WTC11 (cell line): ENCODE data around the gene ETV7. TPM values are rescaled to one million over a fixed set of nuclear protein-coding genes. Genes with fewer than 3 reads are reported as not detected.

Experiments used
- ATAC-seq: fragments of 200-7000 bp; cut with Tn5 transposase; 2 replicates; pipeline ENCODE4 v1.10.0; 2021; ENCODE audit warnings: mild to moderate bottlenecking, moderate library complexity
- CTCF ChIA-PET: fragments of 300-600 bp; sonication (Branson Sonifier 250); formaldehyde crosslinking; loops from one replicate; lab custom pipeline; 2021; ENCODE audit warnings: antibody characterized with exemption; lab: Charles Lee
- POLR2A ChIA-PET: fragments of 350-600 bp; sonication (Branson Sonifier 250); formaldehyde crosslinking; loops from one replicate; lab custom pipeline; 2021; ENCODE audit warnings: antibody characterized with exemption; lab: Charles Lee
- DNase-seq: peaks from one replicate; pipeline ENCODE4 v3.0.0; 2021; ENCODE audit warnings: low spot score
- H3K27ac Mint-ChIP-seq: 2 replicates; pipeline ENCODE4 v1.8.0; 2021; ENCODE audit warnings: mixed read lengths
- H3K27me3 Mint-ChIP-seq: 2 replicates; pipeline ENCODE4 v1.8.0; 2021; ENCODE audit warnings: low read depth, mild to moderate bottlenecking, moderate library complexity, mixed read lengths
- H3K36me3 Mint-ChIP-seq: 2 replicates; pipeline ENCODE4 v1.8.0; 2021; ENCODE audit warnings: mixed read lengths
- H3K4me1 Mint-ChIP-seq: 2 replicates; pipeline ENCODE4 v1.8.0; 2022; ENCODE audit warnings: mixed read lengths
- H3K4me3 Mint-ChIP-seq: 2 replicates; pipeline ENCODE4 v1.8.0; 2021; ENCODE audit warnings: mild to moderate bottlenecking, moderate library complexity, mixed read lengths
- H3K9me3 Mint-ChIP-seq: 2 replicates; pipeline ENCODE4 v1.8.0; 2021; ENCODE audit warnings: mixed read lengths
- ATF1 ChIP-seq: sonication (generic); formaldehyde crosslinking; IDR thresholded peaks from 2 replicates; pipeline ENCODE4 v1.8.1; 2023; ENCODE audit warnings: mild to moderate bottlenecking, moderate library complexity, missing genetic modification reagents
- CREM ChIP-seq: sonication (generic); formaldehyde crosslinking; IDR thresholded peaks from 2 replicates; pipeline ENCODE4 v1.8.1; 2022; ENCODE audit warnings: mild to moderate bottlenecking, missing genetic modification reagents, moderate library complexity
- ESRRA ChIP-seq: sonication (generic); formaldehyde crosslinking; IDR thresholded peaks from 2 replicates; pipeline ENCODE4 v1.8.1; 2022; ENCODE audit warnings: mild to moderate bottlenecking, missing genetic modification reagents, borderline replicate concordance
- GTF2I ChIP-seq: fragments of 250-450 bp; sonication (Bioruptor Pico); conservative IDR thresholded peaks from 2 replicates; pipeline ENCODE4 v1.4.0; 2021; ENCODE audit warnings: mild to moderate bottlenecking
- JUN ChIP-seq: sonication (generic); formaldehyde crosslinking; IDR thresholded peaks from 2 replicates; pipeline ENCODE4 v1.8.0; 2023; ENCODE audit warnings: mild to moderate bottlenecking, missing genetic modification reagents
- KAT7 ChIP-seq: sonication (generic); formaldehyde crosslinking; IDR thresholded peaks from 2 replicates; pipeline ENCODE4 v1.8.1; 2023; ENCODE audit warnings: missing genetic modification reagents, mild to moderate bottlenecking, borderline replicate concordance
- NFATC4 ChIP-seq: fragments of 250-450 bp; sonication (Bioruptor Pico); IDR thresholded peaks from 2 replicates; pipeline ENCODE4 v1.9.0; 2021; ENCODE audit warnings: mild to moderate bottlenecking
- NR1H2 ChIP-seq: sonication (generic); formaldehyde crosslinking; IDR thresholded peaks from 2 replicates; pipeline ENCODE4 v1.9.0; 2021; ENCODE audit warnings: mild to moderate bottlenecking, moderate library complexity, missing genetic modification reagents
- SMAD4 ChIP-seq: sonication (generic); formaldehyde crosslinking; IDR thresholded peaks from 2 replicates; pipeline ENCODE4 v1.8.0; 2022; ENCODE audit warnings: mild to moderate bottlenecking, missing genetic modification reagents
- ZNF232 ChIP-seq: sonication (generic); formaldehyde crosslinking; IDR thresholded peaks from 2 replicates; pipeline ENCODE4 v1.8.0; 2022; ENCODE audit warnings: mild to moderate bottlenecking, missing genetic modification reagents
- ZNF423 ChIP-seq: fragments of 250-450 bp; sonication (Bioruptor Pico); IDR thresholded peaks from 2 replicates; pipeline ENCODE4 v2.1.2; 2022; ENCODE audit warnings: mild to moderate bottlenecking, moderate library complexity
- ZNF671 ChIP-seq: fragments of 250-450 bp; sonication (Bioruptor Pico); IDR thresholded peaks from 2 replicates; pipeline ENCODE4 v1.8.0; 2021; ENCODE audit warnings: mild to moderate bottlenecking
- total RNA-seq: library from RNA; stranded (reverse); gene quantifications from 3 replicates; pipeline ENCODE4 v1.2.3, GENCODE V29; 2021
- TF ChIP-seq, protein P1 (sequence below): sonication (generic); formaldehyde crosslinking; IDR thresholded peaks from 2 replicates; pipeline ENCODE4 v1.8.1; 2023; ENCODE audit warnings: mild to moderate bottlenecking, missing genetic modification reagents, moderate library complexity
- TF ChIP-seq, protein P2 (sequence below): sonication (generic); formaldehyde crosslinking; IDR thresholded peaks from 2 replicates; pipeline ENCODE4 v1.8.0; 2022; ENCODE audit warnings: missing genetic modification reagents
- TF ChIP-seq, protein P3 (sequence below): sonication (generic); formaldehyde crosslinking; IDR thresholded peaks from 2 replicates; pipeline ENCODE4 v1.8.0; 2022; ENCODE audit warnings: mild to moderate bottlenecking, missing genetic modification reagents
- TF ChIP-seq, protein P4 (sequence below): fragments of 250-450 bp; sonication (Bioruptor Pico); IDR thresholded peaks from 2 replicates; pipeline ENCODE4 v2.1.2; 2022; ENCODE audit warnings: mild to moderate bottlenecking, moderate library complexity
- TF ChIP-seq, protein P5 (sequence below): sonication (generic); formaldehyde crosslinking; IDR thresholded peaks from 2 replicates; pipeline ENCODE4 v1.8.1; 2022; ENCODE audit warnings: mild to moderate bottlenecking, moderate library complexity, missing genetic modification reagents
- TF ChIP-seq, protein P6 (sequence below): sonication (generic); formaldehyde crosslinking; IDR thresholded peaks from 2 replicates; pipeline ENCODE4 v1.8.1; 2022; ENCODE audit warnings: mild to moderate bottlenecking, missing genetic modification reagents, moderate library complexity, borderline replicate concordance
- TF ChIP-seq, protein P7 (sequence below): sonication (generic); formaldehyde crosslinking; IDR thresholded peaks from 2 replicates; pipeline ENCODE4 v1.8.1; 2023; ENCODE audit warnings: mild to moderate bottlenecking, missing genetic modification reagents
- TF ChIP-seq, protein P8 (sequence below): fragments of 250-450 bp; sonication (Bioruptor Pico); conservative IDR thresholded peaks from 2 replicates; pipeline ENCODE4 v1.9.0; 2021; ENCODE audit warnings: mild to moderate bottlenecking

The ETV7 gene
- total RNA-seq, 1 experiment from 2014 or later = 0.68 TPM

DNA sequence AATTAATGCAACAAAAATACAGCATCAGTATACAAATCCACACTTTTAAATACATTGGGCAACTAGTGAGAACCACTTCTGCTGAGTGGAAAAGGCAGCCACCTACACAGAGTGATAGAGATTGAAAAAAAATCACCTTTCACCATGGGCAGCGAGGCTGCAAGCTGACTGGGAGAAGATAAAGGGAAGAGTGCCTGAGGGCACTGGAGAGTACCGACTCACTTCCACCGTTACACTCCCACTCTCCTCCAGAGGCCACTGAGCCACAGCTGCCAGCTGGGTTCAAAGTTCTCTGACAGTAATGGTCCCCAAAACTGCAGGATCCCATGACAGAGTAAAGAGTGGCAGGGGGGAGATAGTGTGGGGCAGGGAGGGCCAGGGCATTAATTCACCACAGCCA, 31.1 kb upstream of the ETV7 start (continued):
- TF ChIP-seq, protein P1, sequence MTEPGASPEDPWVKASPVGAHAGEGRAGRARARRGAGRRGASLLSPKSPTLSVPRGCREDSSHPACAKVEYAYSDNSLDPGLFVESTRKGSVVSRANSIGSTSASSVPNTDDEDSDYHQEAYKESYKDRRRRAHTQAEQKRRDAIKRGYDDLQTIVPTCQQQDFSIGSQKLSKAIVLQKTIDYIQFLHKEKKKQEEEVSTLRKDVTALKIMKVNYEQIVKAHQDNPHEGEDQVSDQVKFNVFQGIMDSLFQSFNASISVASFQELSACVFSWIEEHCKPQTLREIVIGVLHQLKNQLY (CRISPR knock-in tag) = no peak
- TF ChIP-seq SMAD4 = no peak

DNA sequence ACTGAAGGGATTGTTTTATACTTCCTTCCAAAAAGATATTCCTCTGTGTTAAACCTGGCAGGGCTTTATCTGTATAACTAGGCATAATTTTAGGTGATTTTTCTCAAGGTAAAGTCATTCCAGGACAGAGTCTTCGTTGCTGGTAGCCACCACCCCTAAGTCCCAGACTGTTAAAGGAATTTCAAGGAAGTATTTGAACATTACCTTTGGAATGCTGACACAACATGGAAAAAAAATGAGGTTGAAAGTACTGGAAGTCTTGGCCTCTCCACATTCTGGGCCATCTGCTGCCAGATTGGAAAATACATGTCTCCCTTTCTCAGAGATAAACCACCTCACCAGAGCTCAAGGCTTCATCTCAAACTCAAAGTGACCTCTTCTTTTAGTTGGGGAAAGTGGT, 27.0 kb upstream of the ETV7 start:
- TF ChIP-seq, protein P2, sequence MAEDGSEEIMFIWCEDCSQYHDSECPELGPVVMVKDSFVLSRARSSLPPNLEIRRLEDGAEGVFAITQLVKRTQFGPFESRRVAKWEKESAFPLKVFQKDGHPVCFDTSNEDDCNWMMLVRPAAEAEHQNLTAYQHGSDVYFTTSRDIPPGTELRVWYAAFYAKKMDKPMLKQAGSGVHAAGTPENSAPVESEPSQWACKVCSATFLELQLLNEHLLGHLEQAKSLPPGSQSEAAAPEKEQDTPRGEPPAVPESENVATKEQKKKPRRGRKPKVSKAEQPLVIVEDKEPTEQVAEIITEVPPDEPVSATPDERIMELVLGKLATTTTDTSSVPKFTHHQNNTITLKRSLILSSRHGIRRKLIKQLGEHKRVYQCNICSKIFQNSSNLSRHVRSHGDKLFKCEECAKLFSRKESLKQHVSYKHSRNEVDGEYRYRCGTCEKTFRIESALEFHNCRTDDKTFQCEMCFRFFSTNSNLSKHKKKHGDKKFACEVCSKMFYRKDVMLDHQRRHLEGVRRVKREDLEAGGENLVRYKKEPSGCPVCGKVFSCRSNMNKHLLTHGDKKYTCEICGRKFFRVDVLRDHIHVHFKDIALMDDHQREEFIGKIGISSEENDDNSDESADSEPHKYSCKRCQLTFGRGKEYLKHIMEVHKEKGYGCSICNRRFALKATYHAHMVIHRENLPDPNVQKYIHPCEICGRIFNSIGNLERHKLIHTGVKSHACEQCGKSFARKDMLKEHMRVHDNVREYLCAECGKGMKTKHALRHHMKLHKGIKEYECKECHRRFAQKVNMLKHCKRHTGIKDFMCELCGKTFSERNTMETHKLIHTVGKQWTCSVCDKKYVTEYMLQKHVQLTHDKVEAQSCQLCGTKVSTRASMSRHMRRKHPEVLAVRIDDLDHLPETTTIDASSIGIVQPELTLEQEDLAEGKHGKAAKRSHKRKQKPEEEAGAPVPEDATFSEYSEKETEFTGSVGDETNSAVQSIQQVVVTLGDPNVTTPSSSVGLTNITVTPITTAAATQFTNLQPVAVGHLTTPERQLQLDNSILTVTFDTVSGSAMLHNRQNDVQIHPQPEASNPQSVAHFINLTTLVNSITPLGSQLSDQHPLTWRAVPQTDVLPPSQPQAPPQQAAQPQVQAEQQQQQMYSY (CRISPR knock-in tag) = no peak
- no peak for TF ChIP-seq KAT7
- TF ChIP-seq, protein P3, sequence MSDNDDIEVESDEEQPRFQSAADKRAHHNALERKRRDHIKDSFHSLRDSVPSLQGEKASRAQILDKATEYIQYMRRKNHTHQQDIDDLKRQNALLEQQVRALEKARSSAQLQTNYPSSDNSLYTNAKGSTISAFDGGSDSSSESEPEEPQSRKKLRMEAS = no peak
- TF ChIP-seq, all 79 proteins: peak for 0
- peaks cover 3% of the 10 kb centered on the region for H3K27me3 Mint-ChIP-seq
- H3K9me3 Mint-ChIP-seq = peaks cover 11% of the 10 kb centered on the region
- no peak overlapping the region for H3K4me3 Mint-ChIP-seq
- no peak overlapping the region for H3K27ac Mint-ChIP-seq
- ATAC-seq (no peak), DNase-seq (no peak)
- H3K4me1 Mint-ChIP-seq = no peaks in the 10 kb centered on the region
- peaks cover 3% of the 10 kb centered on the region; the same call in 1 of the 2 replicates for H3K36me3 Mint-ChIP-seq
- ChIA-PET POLR2A (no interaction called here), CTCF (no interaction called here)

DNA sequence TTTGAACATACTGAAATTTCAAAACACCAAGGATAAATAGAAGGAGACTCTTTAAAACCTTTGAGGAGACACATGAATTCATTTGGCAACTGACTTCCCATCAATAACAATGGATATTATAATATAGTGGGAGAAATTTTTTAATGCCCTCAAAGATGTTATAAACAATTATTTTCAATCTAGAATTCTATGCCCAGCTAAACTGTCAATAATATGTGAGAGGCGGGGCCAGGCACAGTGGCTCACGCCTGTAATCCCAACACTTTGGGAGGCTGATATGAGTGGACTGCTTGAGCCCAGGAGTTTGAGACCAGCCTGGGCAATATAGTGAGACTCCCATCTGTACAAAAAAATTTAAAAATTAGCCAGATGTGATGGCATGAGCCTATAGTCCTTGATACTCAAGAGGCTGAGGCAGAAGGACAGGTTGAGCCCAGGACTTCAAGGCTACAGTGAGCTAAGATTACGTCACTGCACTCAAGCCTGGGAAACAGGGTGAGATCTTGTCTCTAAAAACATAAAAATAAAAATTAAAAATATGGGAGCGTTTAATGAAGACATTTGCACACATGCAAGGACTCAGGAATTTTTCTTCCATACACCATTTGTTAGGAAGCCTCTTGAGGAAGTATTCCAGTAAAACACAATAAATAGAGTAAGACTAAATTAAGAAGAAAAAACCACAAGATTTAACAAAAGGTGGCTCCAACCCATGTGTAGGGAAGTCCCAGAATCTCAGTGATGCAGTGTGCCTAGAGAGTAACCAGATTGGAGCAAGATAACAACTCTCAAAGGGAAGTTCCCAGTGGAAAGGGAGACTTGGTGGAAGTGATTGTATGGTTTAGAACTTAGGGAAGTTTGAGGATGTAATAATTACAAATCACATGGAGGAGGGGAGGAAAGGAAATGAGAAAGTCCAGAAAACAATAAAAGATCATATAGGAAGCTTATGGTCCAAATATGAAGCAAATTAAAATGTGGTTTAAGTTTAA, 26.3 kb upstream of the ETV7 start:
- Mint-ChIP-seq H3K27me3 (peaks cover 4% of the 10 kb centered on the region), H3K36me3 (peaks cover 3% of the 10 kb centered on the region; the same call in 1 of the 2 replicates), H3K4me3 (no peak overlapping the region), H3K4me1 (no peaks in the 10 kb centered on the region), H3K9me3 (peaks cover 11% of the 10 kb centered on the region), H3K27ac (no peak overlapping the region)
- ChIA-PET POLR2A (no interaction called here), CTCF (no interaction called here)
- DNase-seq (no peak), ATAC-seq (no peak)
- TF ChIP-seq ESRRA (CRISPR knock-in tag) (no peak), SMAD4 (no peak), NFATC4 (no peak), ZNF232 (CRISPR knock-in tag) (no peak), ZNF671 (CRISPR knock-in tag) (no peak), JUN (CRISPR knock-in tag) (no peak), ATF1 (CRISPR knock-in tag) (no peak), CREM (CRISPR knock-in tag) (no peak), ZNF423 (no peak), NR1H2 (CRISPR knock-in tag) (no peak), KAT7 (no peak), GTF2I (CRISPR knock-in tag) (no peak)
- TF ChIP-seq, protein P4, sequence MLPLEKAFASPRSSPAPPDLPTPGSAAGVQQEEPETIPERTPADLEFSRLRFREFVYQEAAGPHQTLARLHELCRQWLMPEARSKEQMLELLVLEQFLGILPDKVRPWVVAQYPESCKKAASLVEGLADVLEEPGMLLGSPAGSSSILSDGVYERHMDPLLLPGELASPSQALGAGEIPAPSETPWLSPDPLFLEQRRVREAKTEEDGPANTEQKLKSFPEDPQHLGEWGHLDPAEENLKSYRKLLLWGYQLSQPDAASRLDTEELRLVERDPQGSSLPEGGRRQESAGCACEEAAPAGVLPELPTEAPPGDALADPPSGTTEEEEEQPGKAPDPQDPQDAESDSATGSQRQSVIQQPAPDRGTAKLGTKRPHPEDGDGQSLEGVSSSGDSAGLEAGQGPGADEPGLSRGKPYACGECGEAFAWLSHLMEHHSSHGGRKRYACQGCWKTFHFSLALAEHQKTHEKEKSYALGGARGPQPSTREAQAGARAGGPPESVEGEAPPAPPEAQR (CRISPR knock-in tag) = no peak
- TF ChIP-seq, protein P5, sequence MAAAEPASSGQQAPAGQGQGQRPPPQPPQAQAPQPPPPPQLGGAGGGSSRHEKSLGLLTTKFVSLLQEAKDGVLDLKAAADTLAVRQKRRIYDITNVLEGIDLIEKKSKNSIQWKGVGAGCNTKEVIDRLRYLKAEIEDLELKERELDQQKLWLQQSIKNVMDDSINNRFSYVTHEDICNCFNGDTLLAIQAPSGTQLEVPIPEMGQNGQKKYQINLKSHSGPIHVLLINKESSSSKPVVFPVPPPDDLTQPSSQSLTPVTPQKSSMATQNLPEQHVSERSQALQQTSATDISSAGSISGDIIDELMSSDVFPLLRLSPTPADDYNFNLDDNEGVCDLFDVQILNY (CRISPR knock-in tag) = no peak
- TF ChIP-seq, protein P6, sequence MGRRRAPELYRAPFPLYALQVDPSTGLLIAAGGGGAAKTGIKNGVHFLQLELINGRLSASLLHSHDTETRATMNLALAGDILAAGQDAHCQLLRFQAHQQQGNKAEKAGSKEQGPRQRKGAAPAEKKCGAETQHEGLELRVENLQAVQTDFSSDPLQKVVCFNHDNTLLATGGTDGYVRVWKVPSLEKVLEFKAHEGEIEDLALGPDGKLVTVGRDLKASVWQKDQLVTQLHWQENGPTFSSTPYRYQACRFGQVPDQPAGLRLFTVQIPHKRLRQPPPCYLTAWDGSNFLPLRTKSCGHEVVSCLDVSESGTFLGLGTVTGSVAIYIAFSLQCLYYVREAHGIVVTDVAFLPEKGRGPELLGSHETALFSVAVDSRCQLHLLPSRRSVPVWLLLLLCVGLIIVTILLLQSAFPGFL (CRISPR knock-in tag) = no peak
- TF ChIP-seq, protein P7, sequence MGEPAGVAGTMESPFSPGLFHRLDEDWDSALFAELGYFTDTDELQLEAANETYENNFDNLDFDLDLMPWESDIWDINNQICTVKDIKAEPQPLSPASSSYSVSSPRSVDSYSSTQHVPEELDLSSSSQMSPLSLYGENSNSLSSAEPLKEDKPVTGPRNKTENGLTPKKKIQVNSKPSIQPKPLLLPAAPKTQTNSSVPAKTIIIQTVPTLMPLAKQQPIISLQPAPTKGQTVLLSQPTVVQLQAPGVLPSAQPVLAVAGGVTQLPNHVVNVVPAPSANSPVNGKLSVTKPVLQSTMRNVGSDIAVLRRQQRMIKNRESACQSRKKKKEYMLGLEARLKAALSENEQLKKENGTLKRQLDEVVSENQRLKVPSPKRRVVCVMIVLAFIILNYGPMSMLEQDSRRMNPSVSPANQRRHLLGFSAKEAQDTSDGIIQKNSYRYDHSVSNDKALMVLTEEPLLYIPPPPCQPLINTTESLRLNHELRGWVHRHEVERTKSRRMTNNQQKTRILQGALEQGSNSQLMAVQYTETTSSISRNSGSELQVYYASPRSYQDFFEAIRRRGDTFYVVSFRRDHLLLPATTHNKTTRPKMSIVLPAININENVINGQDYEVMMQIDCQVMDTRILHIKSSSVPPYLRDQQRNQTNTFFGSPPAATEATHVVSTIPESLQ (CRISPR knock-in tag) = no peak
- TF ChIP-seq, protein P8, sequence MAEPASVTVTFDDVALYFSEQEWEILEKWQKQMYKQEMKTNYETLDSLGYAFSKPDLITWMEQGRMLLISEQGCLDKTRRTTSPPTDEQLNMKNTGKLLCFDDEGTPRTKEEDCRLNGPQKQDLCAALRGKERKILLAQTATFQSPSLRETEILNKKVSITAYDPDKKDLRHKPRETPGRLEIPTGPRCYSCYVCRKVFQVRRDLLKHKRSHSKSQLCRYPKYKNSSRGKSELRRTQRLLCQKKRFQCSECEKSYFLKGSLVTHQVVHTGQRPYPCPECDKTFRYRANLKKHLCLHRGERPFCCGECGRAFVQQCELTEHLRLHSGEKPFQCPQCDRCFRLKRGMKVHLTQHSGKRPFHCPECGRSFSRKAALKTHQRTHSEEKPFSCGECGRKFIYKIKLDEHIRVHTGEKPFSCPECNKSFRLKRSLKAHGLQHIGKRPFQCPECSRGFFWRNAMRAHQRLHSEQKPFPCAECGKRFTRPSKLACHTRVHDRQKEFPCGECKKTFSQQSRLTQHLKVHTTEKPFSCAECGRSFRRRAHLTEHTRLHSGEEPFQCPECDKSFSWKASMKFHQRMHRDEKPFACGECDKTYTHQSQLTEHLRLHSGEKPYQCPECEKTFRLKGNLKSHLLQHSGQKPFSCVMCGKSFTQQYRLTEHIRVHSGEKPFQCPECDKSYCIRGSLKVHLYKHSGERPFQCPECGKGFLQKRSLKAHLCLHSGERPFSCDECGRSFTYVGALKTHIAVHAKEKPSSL = no peak
